MM.1S (cell line): ENCODE results near the gene CASZ1.

Source experiments
- DNase-seq: peaks from one replicate; pipeline ENCODE4 v3.0.0-alpha.2; 2015
- H2AFZ ChIP-seq: fragments of 300-600 bp; sonication (generic); 2 replicates; pipeline ENCODE4 v1.6.0; 2016; ENCODE audit warnings: antibody characterized with exemption, low read length
- H3F3A ChIP-seq: fragments of 300-600 bp; sonication (generic); 2 replicates; pipeline ENCODE4 v1.6.1; 2016; ENCODE audit warnings: mild to moderate bottlenecking, antibody characterized with exemption, low read length, moderate library complexity, mixed read lengths; ENCODE audit not compliant: insufficient read depth
- H3K27ac ChIP-seq: fragments of 300-600 bp; sonication (generic); 2 replicates; pipeline ENCODE4 v1.5.1; 2016; ENCODE audit warnings: mild to moderate bottlenecking, low read length
- H3K27me3 ChIP-seq: fragments of 300-600 bp; sonication (generic); replicated peaks from 2 replicates; pipeline ENCODE4 v1.6.0; 2016; ENCODE audit warnings: low read length; ENCODE audit not compliant: insufficient read depth
- H3K36me3 ChIP-seq: fragments of 300-600 bp; sonication (generic); replicated peaks from 2 replicates; pipeline ENCODE4 v1.6.1; 2016; ENCODE audit warnings: mild to moderate bottlenecking, low read length, mixed read lengths; ENCODE audit not compliant: insufficient read depth
- H3K4me1 ChIP-seq: fragments of 300-600 bp; sonication (generic); 2 replicates; pipeline ENCODE4 v1.6.1; 2016; ENCODE audit warnings: low read length, mixed read lengths
- H3K4me2 ChIP-seq: fragments of 300-600 bp; sonication (generic); 2 replicates; pipeline ENCODE4 v1.6.0; 2016; ENCODE audit warnings: low read depth, low read length
- H3K4me3 ChIP-seq: fragments of 300-600 bp; sonication (generic); 2 replicates; pipeline ENCODE4 v1.5.1; 2016; ENCODE audit warnings: low read length, mixed read lengths
- H3K79me2 ChIP-seq: fragments of 300-600 bp; sonication (generic); 2 replicates; pipeline ENCODE4 v1.6.1; 2016; ENCODE audit warnings: mixed run types, low read length, mixed read lengths
- H3K9ac ChIP-seq: fragments of 300-600 bp; sonication (generic); 2 replicates; pipeline ENCODE4 v1.6.1; 2016; ENCODE audit warnings: low read length, mixed read lengths
- H3K9me2 ChIP-seq: fragments of 300-600 bp; sonication (generic); replicated peaks from 2 replicates; pipeline ENCODE4 v1.6.1; 2016; ENCODE audit warnings: mild to moderate bottlenecking, low read length, mixed read lengths; ENCODE audit not compliant: insufficient read depth
- H3K9me3 ChIP-seq: fragments of 300-600 bp; sonication (generic); replicated peaks from 2 replicates; pipeline ENCODE4 v1.6.1; 2016; ENCODE audit warnings: mild to moderate bottlenecking, low read length, mixed read lengths; ENCODE audit not compliant: insufficient read depth
- H4K20me1 ChIP-seq: fragments of 300-600 bp; sonication (generic); 2 replicates; pipeline ENCODE4 v1.6.1; 2016; ENCODE audit warnings: mild to moderate bottlenecking, low read length, moderate library complexity, mixed read lengths; ENCODE audit not compliant: insufficient read depth
- EZH2 ChIP-seq: fragments of 300-600 bp; sonication (generic); optimal IDR thresholded peaks from 2 replicates; pipeline ENCODE3; 2017; ENCODE audit warnings: low read depth, mild to moderate bottlenecking, antibody characterized with exemption, low read length, mixed read lengths
- EZH2phosphoT487 ChIP-seq: fragments of 300-600 bp; sonication (generic); IDR thresholded peaks from 2 replicates; pipeline ENCODE4 v1.6.1; 2018; ENCODE audit warnings: antibody characterized with exemption, low read length
- TF ChIP-seq, protein P1 (sequence below): fragments of 300-600 bp; sonication (generic); IDR thresholded peaks from 2 replicates; pipeline ENCODE4 v1.5.1; 2016; ENCODE audit warnings: antibody characterized with exemption, low read length, mixed read lengths

The CASZ1 gene

GRCh38 chr1:10641976-10642375, 154.5 kb downstream of the CASZ1 start:
- peaks cover 71% of the 10 kb centered on the region for H3K27me3 ChIP-seq
- no peaks in the 10 kb centered on the region for H3F3A ChIP-seq
- H3K4me1 ChIP-seq, result no peaks in the 10 kb centered on the region
- TF ChIP-seq EZH2, result no peak
- no peaks in the 10 kb centered on the region for H3K79me2 ChIP-seq
- no peak overlapping the region for H3K9ac ChIP-seq
- H3K4me2 ChIP-seq, result peak overlapping the region; percentile 72; the same call in 1 of the 2 replicates
- H3K9me3 ChIP-seq, result no peaks in the 10 kb centered on the region
- H4K20me1 ChIP-seq, result no peaks in the 10 kb centered on the region; the same call in 1 of the 2 replicates
- DNase-seq, result no peak
- H3K9me2 ChIP-seq, result no peaks in the 10 kb centered on the region
- H3K36me3 ChIP-seq, result no peaks in the 10 kb centered on the region
- 0 out of 2 replicates have a peak overlapping the region, but pooled peaks have one; percentile 45 for H2AFZ ChIP-seq
- no peak overlapping the region for H3K27ac ChIP-seq
- peak overlapping the region; percentile 45 for H3K4me3 ChIP-seq

DNA sequence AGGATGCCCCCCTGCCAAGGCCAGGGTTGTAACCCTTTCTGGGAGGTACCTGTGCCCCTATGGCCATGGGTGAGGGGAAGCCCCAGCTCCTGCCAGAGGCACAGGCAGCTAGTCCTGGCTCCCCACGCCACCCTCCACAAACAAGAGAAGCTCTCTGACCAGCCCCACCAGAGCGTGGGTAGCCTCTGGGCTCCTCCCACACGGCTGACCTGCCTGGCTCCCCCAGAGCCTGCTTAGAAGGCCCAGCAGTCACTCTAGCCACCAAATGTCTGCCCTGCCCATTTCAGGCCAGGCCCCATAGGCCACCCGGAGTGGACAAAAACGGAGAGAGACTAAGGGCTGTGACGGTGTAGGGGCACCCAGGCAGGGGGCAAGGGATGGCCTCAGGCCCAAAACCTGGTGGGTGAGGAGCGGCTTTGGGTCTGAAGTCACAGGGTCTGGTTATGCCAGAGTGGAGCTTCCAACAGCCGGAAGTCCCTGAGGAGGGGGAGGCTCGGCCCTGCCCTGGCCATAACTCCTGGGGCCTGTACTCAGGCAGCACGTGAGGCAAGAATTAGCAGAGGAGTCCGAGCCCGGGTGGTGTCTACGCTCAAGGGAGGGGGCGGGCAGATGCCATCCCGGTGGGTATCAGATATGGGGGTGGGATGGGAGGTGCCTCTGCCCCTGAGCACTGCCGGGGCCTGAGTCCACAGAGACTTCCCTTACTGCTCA, 155.4 kb downstream of the CASZ1 start:
- Histone ChIP-seq H3K27me3 (peaks cover 63% of the 10 kb centered on the region), H3K4me3 (no peak overlapping the region), H3K4me2 (no peak overlapping the region), H3F3A (no peaks in the 10 kb centered on the region), H3K79me2 (no peaks in the 10 kb centered on the region), H3K4me1 (no peaks in the 10 kb centered on the region), H3K9ac (no peak overlapping the region), H3K9me3 (no peaks in the 10 kb centered on the region), H2AFZ (no peak overlapping the region), H3K36me3 (no peaks in the 10 kb centered on the region), H3K27ac (no peak overlapping the region), H4K20me1 (no peaks in the 10 kb centered on the region; the same call in 1 of the 2 replicates), H3K9me2 (no peaks in the 10 kb centered on the region)
- DNase-seq, result no peak
- TF ChIP-seq EZH2 (no peak), EZH2phosphoT487 (no peak)
- TF ChIP-seq, protein P1, sequence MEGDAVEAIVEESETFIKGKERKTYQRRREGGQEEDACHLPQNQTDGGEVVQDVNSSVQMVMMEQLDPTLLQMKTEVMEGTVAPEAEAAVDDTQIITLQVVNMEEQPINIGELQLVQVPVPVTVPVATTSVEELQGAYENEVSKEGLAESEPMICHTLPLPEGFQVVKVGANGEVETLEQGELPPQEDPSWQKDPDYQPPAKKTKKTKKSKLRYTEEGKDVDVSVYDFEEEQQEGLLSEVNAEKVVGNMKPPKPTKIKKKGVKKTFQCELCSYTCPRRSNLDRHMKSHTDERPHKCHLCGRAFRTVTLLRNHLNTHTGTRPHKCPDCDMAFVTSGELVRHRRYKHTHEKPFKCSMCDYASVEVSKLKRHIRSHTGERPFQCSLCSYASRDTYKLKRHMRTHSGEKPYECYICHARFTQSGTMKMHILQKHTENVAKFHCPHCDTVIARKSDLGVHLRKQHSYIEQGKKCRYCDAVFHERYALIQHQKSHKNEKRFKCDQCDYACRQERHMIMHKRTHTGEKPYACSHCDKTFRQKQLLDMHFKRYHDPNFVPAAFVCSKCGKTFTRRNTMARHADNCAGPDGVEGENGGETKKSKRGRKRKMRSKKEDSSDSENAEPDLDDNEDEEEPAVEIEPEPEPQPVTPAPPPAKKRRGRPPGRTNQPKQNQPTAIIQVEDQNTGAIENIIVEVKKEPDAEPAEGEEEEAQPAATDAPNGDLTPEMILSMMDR, result no peak

DNA sequence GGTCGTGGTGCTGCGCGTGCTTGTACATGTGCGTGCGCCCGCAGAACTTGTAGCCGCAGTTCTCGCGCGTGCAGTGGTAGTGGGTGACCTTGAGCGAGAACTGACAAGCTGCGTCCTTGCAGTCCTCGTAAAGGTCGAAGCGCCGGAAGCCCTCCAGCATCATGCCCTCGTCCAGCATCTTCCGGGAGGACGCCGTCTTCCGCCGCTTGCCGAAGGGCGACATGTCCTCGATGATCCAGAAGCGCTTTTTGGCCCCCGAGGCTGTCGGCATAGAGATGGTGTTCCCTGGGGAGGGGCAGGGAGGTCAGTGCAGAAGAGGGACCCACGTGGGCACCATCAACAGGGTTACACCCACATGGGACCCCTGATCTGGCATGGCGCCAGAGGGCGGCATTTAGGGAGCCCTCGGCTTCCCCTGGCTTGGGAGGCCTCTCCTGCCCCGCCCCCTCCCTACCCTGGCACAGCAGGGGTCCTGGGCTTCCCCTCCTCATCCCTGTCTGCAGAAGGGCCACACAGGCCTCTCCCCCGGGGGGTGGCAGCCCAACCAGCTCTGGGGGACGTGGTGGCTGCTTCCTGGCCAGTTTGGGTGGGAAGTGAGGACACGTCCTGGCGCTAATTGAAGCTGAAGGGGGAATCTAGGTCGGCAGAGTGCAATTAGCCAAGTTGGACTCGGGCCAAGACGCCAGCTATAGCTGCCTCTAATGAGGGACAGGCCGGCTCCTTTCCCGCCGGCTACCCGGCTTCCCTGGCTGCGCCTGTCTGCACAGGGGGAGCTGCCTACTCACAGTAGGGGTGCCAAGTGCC, 156.5 kb downstream of the CASZ1 start:
- Histone ChIP-seq H3K79me2 (no peaks in the 10 kb centered on the region), H3K27ac (no peak overlapping the region), H3K27me3 (peaks cover 55% of the 10 kb centered on the region), H3K9me2 (no peaks in the 10 kb centered on the region), H3K4me3 (no peak overlapping the region), H3K36me3 (no peaks in the 10 kb centered on the region), H3F3A (no peaks in the 10 kb centered on the region), H3K9me3 (no peaks in the 10 kb centered on the region), H3K9ac (no peak overlapping the region), H3K4me2 (no peak overlapping the region), H2AFZ (no peak overlapping the region), H4K20me1 (no peaks in the 10 kb centered on the region; the same call in 1 of the 2 replicates), H3K4me1 (no peaks in the 10 kb centered on the region)
- TF ChIP-seq EZH2, result no peak
- no peak for TF ChIP-seq EZH2phosphoT487
- TF ChIP-seq, protein P1, result no peak
- DNase-seq, result no peak
